ENCODE data around the gene STK40.

GRCh38 chr1:36386265-36387140, 779 bp upstream of the STK40 start:
- TF ChIP-seq POLR2A (IDR thresholded peaks at IDR 0.05) = no peak
- no peak for TF ChIP-seq CTCF (IDR thresholded peaks at IDR 0.05)
